K562 (cell line): Measurements from ENCODE around the gene ABCA3. TPM values are rescaled to one million over a fixed set of nuclear protein-coding genes. Genes with fewer than 3 reads are reported as not detected.

Experiments
- ETV1 ChIP-seq: fragments of 450-650 bp; conservative IDR thresholded peaks from 2 replicates; pipeline ENCODE4 v1.6.1; 2016; ENCODE audit warnings: missing genetic modification characterization, control low read depth, low read depth, missing compliant biosample characterization
- ETV6 ChIP-seq, 3 experiments: fragments of 150-350 bp in 1 of 3; sonication (generic) in 1 of 3; formaldehyde crosslinking in 1 of 3; IDR thresholded peaks; 2 replicates each; pipeline versions ENCODE4 v1.6.1 to v1.8.0; 2014 to 2022; ENCODE audit warnings: borderline replicate concordance in 2 of 3, low read depth in 2 of 3, antibody characterized with exemption in 1 of 3, low read length in 1 of 3, mild to moderate bottlenecking in 1 of 3, missing genetic modification reagents in 1 of 3
- FIP1L1 ChIP-seq: fragments of 200-400 bp; formaldehyde crosslinking; IDR thresholded peaks from 2 replicates; pipeline ENCODE4 v1.6.1; 2018; ENCODE audit warnings: mild to moderate bottlenecking, low read depth, low read length; ENCODE audit not compliant: poor library complexity, severe bottlenecking
- KDM5B ChIP-seq: fragments of 200-600 bp; sonication (generic); IDR thresholded peaks from 2 replicates; pipeline ENCODE4 v1.6.1; 2012; ENCODE audit warnings: low read depth, mild to moderate bottlenecking, moderate library complexity, low read length, control low read depth, inconsistent platforms; ENCODE audit not compliant: insufficient replicate concordance
- KLF6 ChIP-seq: fragments of 250-450 bp; sonication (Bioruptor Pico); IDR thresholded peaks from 2 replicates; pipeline ENCODE4 v1.4.0; 2020; ENCODE audit warnings: mild to moderate bottlenecking, moderate library complexity, borderline replicate concordance
- NR2C2 ChIP-seq, 2 experiments: fragments of 200-800 bp in 1 of 2; sonication (Bioruptor generic) in 1 of 2; sonication (generic) in 1 of 2; formaldehyde crosslinking in 1 of 2; IDR thresholded peaks; 2 replicates each; pipeline versions ENCODE4 v1.6.1 to v1.8.0; 2016 to 2022; ENCODE audit warnings: mild to moderate bottlenecking in 1 of 2, missing compliant biosample characterization in 1 of 2, missing genetic modification characterization in 1 of 2, missing genetic modification reagents in 1 of 2
- PML ChIP-seq: IDR thresholded peaks from 2 replicates; pipeline ENCODE4 v1.6.1; 2012; ENCODE audit warnings: low read length, inconsistent platforms
- RAD21 ChIP-seq, 2 experiments: fragments of 250-450 bp in 1 of 2; fragments of 450-650 bp in 1 of 2; sonication (Bioruptor Pico) in 1 of 2; formaldehyde crosslinking in 1 of 2; IDR thresholded peaks in 1 of 2; conservative IDR thresholded peaks in 1 of 2; 2 replicates each; pipeline versions ENCODE4 v1.4.0 to v1.8.0; 2020 to 2022; ENCODE audit warnings: mild to moderate bottlenecking in 2 of 2, moderate library complexity in 1 of 2
- SIN3A ChIP-seq, 2 experiments: fragments of 150-350 bp in 1 of 2; IDR thresholded peaks; 2 replicates each; pipeline ENCODE4 v1.6.1; 2011 to 2016; ENCODE audit warnings: borderline replicate concordance in 2 of 2, low read depth in 2 of 2, low read length in 2 of 2, mild to moderate bottlenecking in 2 of 2, moderate library complexity in 2 of 2; ENCODE audit not compliant: control insufficient read depth in 1 of 2
- ZBTB11 ChIP-seq, 3 experiments: fragments of 200-800 bp in 1 of 3; fragments of 250-450 bp in 1 of 3; fragments of 450-650 bp in 1 of 3; sonication (Bioruptor Pico) in 1 of 3; sonication (Bioruptor generic) in 1 of 3; formaldehyde crosslinking in 1 of 3; IDR thresholded peaks; 2 replicates each; pipeline versions ENCODE4 v1.6.1 to v1.8.0; 2016 to 2022; ENCODE audit warnings: mild to moderate bottlenecking in 2 of 3, missing genetic modification characterization in 2 of 3, missing compliant biosample characterization in 1 of 3, moderate library complexity in 1 of 3
- ZFP30 ChIP-seq: fragments of 250-450 bp; sonication (Bioruptor Pico); IDR thresholded peaks from 2 replicates; pipeline ENCODE4 v1.8.0; 2022; ENCODE audit warnings: moderate library complexity, mild to moderate bottlenecking, inconsistent platforms, borderline replicate concordance
- ZNF282 ChIP-seq: sonication (generic); formaldehyde crosslinking; IDR thresholded peaks from 2 replicates; pipeline ENCODE4 v1.8.1; 2023; ENCODE audit warnings: missing genetic modification reagents
- ZNF431 ChIP-seq: sonication (generic); formaldehyde crosslinking; IDR thresholded peaks from 2 replicates; pipeline ENCODE4 v1.8.0; 2022; ENCODE audit warnings: mild to moderate bottlenecking, missing genetic modification reagents
- ZNF449 ChIP-seq: fragments of 250-450 bp; sonication (Bioruptor Pico); IDR thresholded peaks from 2 replicates; pipeline ENCODE4 v1.8.0; 2022; ENCODE audit warnings: moderate library complexity, mild to moderate bottlenecking, inconsistent platforms
- ZNF79 ChIP-seq: fragments of 250-450 bp; sonication (Bioruptor Pico); IDR thresholded peaks from 2 replicates; pipeline ENCODE4 v1.4.0; 2020; ENCODE audit warnings: low read depth, mild to moderate bottlenecking, moderate library complexity
- polyA plus RNA-seq, 8 experiments: library from polyadenylated mRNA; depleted of rRNA in 4 of 8; stranded (reverse) in 5 of 8; unstranded in 3 of 8; fragments of >200 nt; fragmentation: Nextera tagmentation in 2 of 8; fragmentation: Illumina TruSeq in 1 of 8; extraction: Ambion mirVana in 2 of 8; extraction: Trizol in 1 of 8; gene quantifications; 2 replicates each; pipeline versions ENCODE4 v1.2.1 to v1.2.3, GENCODE V29; 2011 to 2014; ENCODE audit warnings: inconsistent platforms in 1 of 8, missing spikeins in 1 of 8
- total RNA-seq, 7 experiments: library from RNA; depleted of rRNA in 6 of 7; stranded (reverse); fragments of >200 nt in 6 of 7; fragmentation: Illumina TruSeq in 2 of 7; extraction: Trizol in 2 of 7; gene quantifications; 2 replicates each; pipeline versions ENCODE4 v1.2.1 to v1.2.3, GENCODE V29; 2011 to 2021; ENCODE audit warnings: low replicate concordance in 1 of 7
- TF ChIP-seq, protein P1 (sequence below), 2 experiments: IDR thresholded peaks in 1 of 2; conservative IDR thresholded peaks in 1 of 2; 2 replicates each; pipeline ENCODE4 v1.6.1; 2016; ENCODE audit warnings: low read depth in 2 of 2, mild to moderate bottlenecking in 1 of 2, missing compliant biosample characterization in 1 of 2, missing genetic modification characterization in 1 of 2, moderate library complexity in 1 of 2

Gene ABCA3
- total and polyA plus RNA-seq, 9 of the 15 experiments (the other 6 are each of a cell fraction or from before 2014, with no cell fraction given): 0.66 to 23.7 (median 6.9) TPM

DNA sequence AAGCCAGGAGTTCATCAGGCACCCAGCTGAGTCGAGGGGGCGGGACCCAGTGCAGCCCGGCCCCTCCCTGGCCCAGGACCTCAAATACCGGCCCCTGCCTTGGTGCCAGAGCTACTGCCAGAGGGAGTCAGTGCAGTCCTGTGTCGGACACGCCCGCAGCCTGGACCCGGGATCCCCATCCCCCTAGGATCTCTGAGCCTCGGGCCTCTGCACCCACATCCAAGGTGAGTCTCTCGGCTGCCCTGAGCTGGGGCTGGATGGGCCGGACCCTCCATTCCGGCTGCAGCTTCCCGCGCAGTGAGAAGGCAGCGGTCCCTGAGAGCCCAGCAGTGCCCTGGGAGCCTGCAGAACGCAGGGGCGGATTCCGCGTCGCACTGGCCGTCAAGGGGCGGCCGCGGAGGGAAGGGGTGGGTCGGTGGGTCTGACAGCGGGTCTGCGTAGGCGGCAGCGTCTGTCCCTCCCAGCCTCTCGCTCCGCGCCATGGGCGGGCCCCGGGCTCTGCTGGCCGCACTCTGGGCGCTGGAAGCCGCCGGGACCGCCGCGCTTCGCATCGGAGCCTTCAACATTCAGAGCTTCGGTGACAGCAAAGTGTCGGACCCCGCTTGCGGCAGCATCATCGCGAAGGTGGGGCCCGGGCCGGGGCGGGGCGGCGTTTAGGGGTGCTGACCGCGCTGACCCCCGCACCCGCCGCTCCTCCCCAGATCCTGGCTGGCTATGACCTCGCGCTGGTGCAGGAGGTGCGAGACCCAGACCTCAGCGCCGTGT is 104.0 kb downstream of the ABCA3 start, which contains the start of gene DNASE1L2 (continued):
- TF ChIP-seq NR2C2 (CRISPR knock-in tag; IDR thresholded peaks at IDR 0.05): no peak
- TF ChIP-seq NR2C2 (tag; IDR thresholded peaks at IDR 0.05): no peak
- TF ChIP-seq ETV1: no peak
- no peak for TF ChIP-seq ZNF449 (CRISPR knock-in tag)
- no peak for TF ChIP-seq ZNF79 (CRISPR knock-in tag)
- no peak for TF ChIP-seq RAD21 (CRISPR knock-in tag; conservative IDR thresholded peaks at IDR 0.05 in 1 of 2, IDR thresholded peaks at IDR 0.05 in 1 of 2)
- no peak for TF ChIP-seq ZBTB11 (CRISPR knock-in tag; IDR thresholded peaks at IDR 0.05)
- 0 out of 2 replicates have a peak, but pooled peaks have one; percentile 32 for TF ChIP-seq ZNF282 (CRISPR knock-in tag)
- TF ChIP-seq KDM5B: no peak
- TF ChIP-seq, protein P1, sequence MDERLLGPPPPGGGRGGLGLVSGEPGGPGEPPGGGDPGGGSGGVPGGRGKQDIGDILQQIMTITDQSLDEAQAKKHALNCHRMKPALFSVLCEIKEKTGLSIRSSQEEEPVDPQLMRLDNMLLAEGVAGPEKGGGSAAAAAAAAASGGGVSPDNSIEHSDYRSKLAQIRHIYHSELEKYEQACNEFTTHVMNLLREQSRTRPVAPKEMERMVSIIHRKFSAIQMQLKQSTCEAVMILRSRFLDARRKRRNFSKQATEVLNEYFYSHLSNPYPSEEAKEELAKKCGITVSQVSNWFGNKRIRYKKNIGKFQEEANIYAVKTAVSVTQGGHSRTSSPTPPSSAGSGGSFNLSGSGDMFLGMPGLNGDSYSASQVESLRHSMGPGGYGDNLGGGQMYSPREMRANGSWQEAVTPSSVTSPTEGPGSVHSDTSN (CRISPR knock-in tag; IDR thresholded peaks at IDR 0.05; ENCODE audit: low read depth): no peak
- TF ChIP-seq, protein P1 (tag; conservative IDR thresholded peaks at IDR 0.05; ENCODE audit: low read depth): no peak
- no peak for TF ChIP-seq ZFP30 (CRISPR knock-in tag)
- no peak for TF ChIP-seq ZNF431
- TF ChIP-seq SIN3A (IDR thresholded peaks at IDR 0.05; ENCODE audit: borderline replicate concordance in 2 of 2, control insufficient read depth in 1 of 2, low read depth in 2 of 2, low read length in 2 of 2): no peak
- peak; percentile 67 for TF ChIP-seq FIP1L1
- TF ChIP-seq ETV6 (IDR thresholded peaks at IDR 0.05; ENCODE audit: borderline replicate concordance in 1 of 2, low read depth in 2 of 2, low read length in 1 of 2): no peak
- no peak for TF ChIP-seq ETV6 (CRISPR knock-in tag; IDR thresholded peaks at IDR 0.05; ENCODE audit: borderline replicate concordance)
- no peak for TF ChIP-seq PML
- no peak for TF ChIP-seq KLF6 (CRISPR knock-in tag)
